Prostate gland (tissue), 2 donors: ENCODE data around the gene ENAH. TPM values are rescaled to one million over a fixed set of nuclear protein-coding genes. Genes with fewer than 3 reads are reported as not detected.

Experiments
- DNase-seq: peaks from one replicate; pipeline ENCODE4 v3.0.0-alpha.2; 2019; ENCODE audit warnings: low spot score
- H3K27ac ChIP-seq, 2 donors: fragments of 200-600 bp; sonication (generic); 2 replicates each; pipeline ENCODE4 v1.5.1; 2017 to 2019
- H3K27me3 ChIP-seq: fragments of 200-600 bp; sonication (generic); replicated peaks from 2 replicates; pipeline ENCODE4 v1.5.1; 2019; ENCODE audit not compliant: insufficient read depth
- H3K36me3 ChIP-seq, 2 donors: fragments of 200-600 bp; sonication (generic); 1 replicate in 1 of 2; 2 replicates in 1 of 2; pipeline versions ENCODE4 v1.5.1 to v1.8.1; 2017 to 2019
- H3K4me1 ChIP-seq: fragments of 200-600 bp; sonication (generic); replicated peaks from 2 replicates; pipeline ENCODE4 v1.5.1; 2019
- H3K4me3 ChIP-seq, 2 donors: fragments of 200-600 bp; sonication (generic); 2 replicates each; pipeline ENCODE4 v1.5.1; 2017 to 2019
- H3K9me3 ChIP-seq: fragments of 200-600 bp; sonication (generic); 2 replicates; pipeline ENCODE4 v1.5.1; 2017
- POLR2A ChIP-seq: fragments of 450-650 bp; IDR thresholded peaks from one replicate; pipeline ENCODE4 v1.6.1; 2016; ENCODE audit warnings: antibody characterized with exemption, mild to moderate bottlenecking
- POLR2AphosphoS5 ChIP-seq: sonication (generic); formaldehyde crosslinking; IDR thresholded peaks from one replicate; pipeline ENCODE4 v1.6.1; 2017; ENCODE audit warnings: antibody characterized with exemption
- WGBS: methylation state at CpG from one replicate; pipeline ENCODE4 v1.1.5; 2018; 5-methylcytosine and 5-hydroxymethylcytosine counted together
- intact Hi-C: fragments of 100-400 bp; cut with DNase I; formaldehyde crosslinking; loops from one replicate; pipeline ENCODE4 v1.14.2; 2022
- total RNA-seq, 2 donors: library from RNA; depleted of rRNA; stranded (reverse); fragments of >200 nt; gene quantifications; one replicate each; pipeline ENCODE4 v1.1.0, GENCODE V29; 2016
- TF ChIP-seq, protein P1 (sequence below), 4 experiments: fragments of 200-600 bp in 2 of 4; fragments of 450-650 bp in 2 of 4; sonication (generic) in 2 of 4; IDR thresholded peaks; 1 replicate in 3 of 4; 2 replicates in 1 of 4; pipeline ENCODE4 v1.5.1; 2016 to 2019; ENCODE audit warnings: antibody characterized with exemption in 4 of 4, mild to moderate bottlenecking in 2 of 4, moderate library complexity in 2 of 4

The ENAH gene
- total RNA-seq, 2 donors from 2014 or later: 36.4 to 93.6 TPM

DNA sequence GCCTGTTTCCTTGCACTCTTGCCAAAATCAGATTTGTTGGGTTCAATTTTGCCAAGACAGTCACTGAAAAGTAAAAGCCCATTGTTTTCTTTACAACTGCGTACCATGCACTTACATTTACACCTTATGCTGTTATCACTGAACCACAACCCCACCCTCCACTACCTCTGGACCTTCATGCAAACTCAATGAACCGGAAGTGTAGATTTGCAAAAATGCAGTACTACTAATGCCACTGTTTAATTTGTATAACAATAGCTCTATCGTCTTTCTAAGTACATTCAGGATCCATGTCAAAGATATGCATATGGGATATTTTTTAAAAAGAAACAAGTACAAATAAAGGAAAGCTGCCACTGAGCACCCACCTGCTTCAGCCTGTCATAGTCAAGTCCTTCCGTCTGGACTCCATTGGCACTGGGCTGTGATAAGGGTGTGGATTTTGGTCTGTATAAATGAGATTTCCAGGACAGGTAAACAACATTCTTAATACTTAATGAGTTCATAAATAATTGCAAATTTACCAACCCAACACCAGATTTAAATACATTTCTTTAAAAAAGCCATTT is 152.2 kb downstream of the ENAH start:
- no peaks in the 10 kb centered on the region for H3K27me3 ChIP-seq
- H3K4me3 ChIP-seq: no peak overlapping the region
- DNase-seq: no peak
- intact Hi-C loops: no loop called here
- H3K36me3 ChIP-seq: no peaks in the 10 kb centered on the region
- no peak overlapping the region for H3K27ac ChIP-seq
- WGBS: 87% methylated on average over 4 of the region's 4 CpGs
- no peaks in the 10 kb centered on the region for H3K4me1 ChIP-seq
- TF ChIP-seq POLR2AphosphoS5 (no peak), POLR2A (no peak)
- TF ChIP-seq, protein P1, sequence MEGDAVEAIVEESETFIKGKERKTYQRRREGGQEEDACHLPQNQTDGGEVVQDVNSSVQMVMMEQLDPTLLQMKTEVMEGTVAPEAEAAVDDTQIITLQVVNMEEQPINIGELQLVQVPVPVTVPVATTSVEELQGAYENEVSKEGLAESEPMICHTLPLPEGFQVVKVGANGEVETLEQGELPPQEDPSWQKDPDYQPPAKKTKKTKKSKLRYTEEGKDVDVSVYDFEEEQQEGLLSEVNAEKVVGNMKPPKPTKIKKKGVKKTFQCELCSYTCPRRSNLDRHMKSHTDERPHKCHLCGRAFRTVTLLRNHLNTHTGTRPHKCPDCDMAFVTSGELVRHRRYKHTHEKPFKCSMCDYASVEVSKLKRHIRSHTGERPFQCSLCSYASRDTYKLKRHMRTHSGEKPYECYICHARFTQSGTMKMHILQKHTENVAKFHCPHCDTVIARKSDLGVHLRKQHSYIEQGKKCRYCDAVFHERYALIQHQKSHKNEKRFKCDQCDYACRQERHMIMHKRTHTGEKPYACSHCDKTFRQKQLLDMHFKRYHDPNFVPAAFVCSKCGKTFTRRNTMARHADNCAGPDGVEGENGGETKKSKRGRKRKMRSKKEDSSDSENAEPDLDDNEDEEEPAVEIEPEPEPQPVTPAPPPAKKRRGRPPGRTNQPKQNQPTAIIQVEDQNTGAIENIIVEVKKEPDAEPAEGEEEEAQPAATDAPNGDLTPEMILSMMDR (IDR thresholded peaks at IDR 0.05): no peak
- no peaks in the 10 kb centered on the region for H3K9me3 ChIP-seq

DNA sequence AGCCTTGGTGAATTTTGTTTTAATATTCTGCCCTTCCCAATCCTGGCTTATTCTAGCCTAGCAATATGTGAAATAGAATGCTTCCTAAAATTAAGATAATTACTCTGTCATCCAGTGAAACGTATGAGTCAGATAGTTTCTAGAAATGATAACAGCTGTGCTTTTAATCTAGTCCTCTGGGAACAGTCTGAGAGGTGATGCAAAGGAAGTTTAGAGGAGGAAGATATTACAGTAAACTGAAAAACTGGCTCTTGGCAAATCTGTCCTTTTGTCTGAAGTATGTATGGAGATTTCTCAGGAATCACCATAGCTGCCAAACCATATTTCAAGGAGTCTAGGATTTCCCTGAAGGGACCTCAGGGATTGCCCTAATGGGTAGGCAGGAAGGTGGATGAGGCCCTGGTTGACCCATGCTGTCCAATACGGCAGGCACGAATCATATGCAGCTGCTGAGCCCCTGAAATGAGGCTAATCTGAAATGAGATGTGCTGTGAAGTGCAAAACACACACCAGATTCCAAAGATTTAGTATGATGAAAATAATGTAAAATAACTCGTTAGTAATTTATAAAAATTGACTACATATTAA is 154.3 kb downstream of the ENAH start:
- no peak for DNase-seq
- H3K9me3 ChIP-seq: no peaks in the 10 kb centered on the region
- H3K27me3 ChIP-seq: no peaks in the 10 kb centered on the region
- no peak overlapping the region for H3K4me3 ChIP-seq
- 79% methylated on average over 4 of the region's 4 CpGs for WGBS
- TF ChIP-seq, protein P1 (IDR thresholded peaks at IDR 0.05): no peak
- no peak for TF ChIP-seq POLR2AphosphoS5
- TF ChIP-seq POLR2A: no peak
- no peaks in the 10 kb centered on the region for H3K36me3 ChIP-seq
- H3K4me1 ChIP-seq: no peaks in the 10 kb centered on the region
- intact Hi-C loops: no loop called here
- H3K27ac ChIP-seq: no peak overlapping the region

DNA sequence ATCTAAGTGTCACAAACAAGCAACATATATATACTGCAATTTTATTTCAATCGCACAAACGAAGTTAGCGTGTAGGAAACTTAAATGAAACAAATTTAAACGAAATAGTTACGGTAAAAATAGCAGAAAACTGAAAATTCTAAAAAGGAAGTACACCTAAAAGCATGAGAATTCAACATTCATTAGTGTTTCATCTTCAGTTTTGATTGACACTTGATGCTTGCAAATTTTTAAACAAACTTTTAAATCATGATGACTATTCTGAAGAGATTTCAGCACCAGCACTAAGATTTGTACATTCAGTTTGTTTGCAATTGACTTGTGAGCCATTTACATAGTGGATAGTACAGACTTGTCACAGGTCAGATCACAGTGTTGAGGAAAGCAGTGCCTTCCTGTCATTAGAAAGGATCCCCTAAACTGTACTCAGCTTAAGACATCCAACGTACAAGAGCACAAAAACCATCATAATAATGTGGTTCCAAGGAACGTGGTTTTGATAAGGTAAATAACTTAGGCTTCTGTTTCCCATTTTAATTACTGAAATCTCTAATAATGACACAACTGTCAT is 158.0 kb downstream of the ENAH start:
- Histone ChIP-seq H3K36me3 (no peaks in the 10 kb centered on the region), H3K27me3 (no peaks in the 10 kb centered on the region), H3K4me1 (no peaks in the 10 kb centered on the region), H3K27ac (no peak overlapping the region), H3K9me3 (no peaks in the 10 kb centered on the region), H3K4me3 (no peak overlapping the region)
- intact Hi-C loops: no loop called here
- DNase-seq: no peak
- WGBS: 81% methylated on average over 7 of the region's 7 CpGs
- TF ChIP-seq, protein P1 (IDR thresholded peaks at IDR 0.05): no peak
- TF ChIP-seq POLR2AphosphoS5 (no peak), POLR2A (no peak)

DNA sequence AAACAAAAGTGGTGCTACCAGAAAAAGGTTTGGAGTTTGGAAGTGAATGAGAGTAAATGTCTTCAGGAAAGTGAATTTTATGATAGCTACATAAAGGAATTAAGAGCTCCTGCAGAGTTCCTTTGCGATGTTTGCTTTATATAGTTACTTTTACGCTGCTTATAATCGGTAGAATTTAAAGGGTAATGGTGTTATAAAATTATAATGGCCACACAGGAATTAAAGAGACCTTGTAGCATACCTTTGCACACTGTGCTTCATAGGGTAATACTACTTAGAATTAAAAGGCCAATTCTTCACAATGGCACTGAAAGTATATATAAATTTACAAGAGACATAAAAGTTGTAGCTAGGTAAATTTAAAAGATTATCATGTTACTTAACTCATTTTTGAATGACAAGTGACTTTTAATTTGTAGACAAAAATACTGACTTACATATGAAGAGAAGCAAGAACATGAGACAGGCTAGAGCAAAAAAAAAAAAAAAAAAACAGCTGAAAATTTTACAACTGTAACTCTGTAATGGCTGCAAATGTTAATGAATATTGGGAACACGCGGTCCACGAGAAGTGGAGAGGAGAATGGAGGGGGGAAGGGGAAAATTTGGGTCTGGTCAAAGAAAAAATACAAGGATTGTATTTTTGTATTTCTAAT is 159.2 kb downstream of the ENAH start:
- 63% methylated on average over 6 of the region's 6 CpGs for WGBS
- no peak overlapping the region for H3K27ac ChIP-seq
- H3K36me3 ChIP-seq: no peaks in the 10 kb centered on the region
- H3K9me3 ChIP-seq: no peaks in the 10 kb centered on the region
- no peak for DNase-seq
- TF ChIP-seq, protein P1 (IDR thresholded peaks at IDR 0.05): no peak
- TF ChIP-seq POLR2AphosphoS5: no peak
- TF ChIP-seq POLR2A: no peak
- H3K4me3 ChIP-seq: no peak overlapping the region
- intact Hi-C loops: no loop called here
- H3K27me3 ChIP-seq: no peaks in the 10 kb centered on the region
- H3K4me1 ChIP-seq: no peaks in the 10 kb centered on the region
